ENCODE data around the gene IQSEC1.

GRCh38 chr3:12896063-12896985 lies 176.9 kb downstream of the IQSEC1 start:
- TF ChIP-seq EP300 (IDR thresholded peaks at IDR 0.05; ENCODE audit: borderline replicate concordance) = no peak
- no peak for TF ChIP-seq TEAD4 (IDR thresholded peaks at IDR 0.05)
- TF ChIP-seq, protein P1, sequence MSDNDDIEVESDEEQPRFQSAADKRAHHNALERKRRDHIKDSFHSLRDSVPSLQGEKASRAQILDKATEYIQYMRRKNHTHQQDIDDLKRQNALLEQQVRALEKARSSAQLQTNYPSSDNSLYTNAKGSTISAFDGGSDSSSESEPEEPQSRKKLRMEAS (IDR thresholded peaks at IDR 0.05) = no peak
- TF ChIP-seq EGR1 (IDR thresholded peaks at IDR 0.05) = no peak
- TF ChIP-seq REST (IDR thresholded peaks at IDR 0.05; ENCODE audit: low read depth) = no peak

Measured in Ishikawa (cell line).